T-helper 17 cell (primary cell): ENCODE measurements around the gene FN3KRP. TPM values are rescaled to one million over a fixed set of nuclear protein-coding genes. Genes with fewer than 3 reads are reported as not detected.
A peak's percentile ranks its signal among the peaks of the same experiment; 100 is the strongest.

Experiments used
- ATAC-seq: fragments of 150-1000 bp; cut with Tn5 transposase; 2 replicates; pipeline ENCODE4 v1.10.0; 2021; ENCODE audit warnings: mild to moderate bottlenecking, moderate library complexity
- DNase-seq, 3 donors: peaks; one replicate each; pipeline versions ENCODE4 v3.0.0 to v3.0.0-alpha.2; 2020 to 2021
- H3K9me3 ChIP-seq: one replicate; pipeline ENCODE4 v1.7.0; 2013; ENCODE audit warnings: low read length, mild to moderate bottlenecking; ENCODE audit not compliant: control insufficient read depth, poor library complexity, severe bottlenecking
- H3K27ac Mint-ChIP-seq: one replicate; pipeline ENCODE4 v1.8.0; 2022; ENCODE audit warnings: mild to moderate bottlenecking, moderate library complexity, mixed read lengths
- H3K27me3 Mint-ChIP-seq: one replicate; pipeline ENCODE4 v1.8.0; 2022; ENCODE audit warnings: mixed read lengths
- H3K36me3 Mint-ChIP-seq: one replicate; pipeline ENCODE4 v1.8.0; 2022; ENCODE audit warnings: low read depth, mixed read lengths
- H3K4me1 Mint-ChIP-seq: one replicate; pipeline ENCODE4 v1.8.0; 2022; ENCODE audit warnings: mild to moderate bottlenecking, mixed read lengths
- H3K4me3 Mint-ChIP-seq: one replicate; pipeline ENCODE4 v1.8.0; 2022; ENCODE audit warnings: mild to moderate bottlenecking, moderate library complexity, mixed read lengths
- total RNA-seq, 4 donors: library from RNA in 2 of 4; stranded (reverse) in 2 of 4; gene quantifications; one replicate each; pipeline ENCODE4 v1.2.3 and lab custom pipeline; 2022 to 2026

Gene FN3KRP, protein sequence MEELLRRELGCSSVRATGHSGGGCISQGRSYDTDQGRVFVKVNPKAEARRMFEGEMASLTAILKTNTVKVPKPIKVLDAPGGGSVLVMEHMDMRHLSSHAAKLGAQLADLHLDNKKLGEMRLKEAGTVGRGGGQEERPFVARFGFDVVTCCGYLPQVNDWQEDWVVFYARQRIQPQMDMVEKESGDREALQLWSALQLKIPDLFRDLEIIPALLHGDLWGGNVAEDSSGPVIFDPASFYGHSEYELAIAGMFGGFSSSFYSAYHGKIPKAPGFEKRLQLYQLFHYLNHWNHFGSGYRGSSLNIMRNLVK
- total RNA-seq, result 10 to 100 TPM; 24.5 to 31.3 TPM
- 21.5 to 25.1 reads per million in 2 donors for total RNA-seq (lab: John Stamatoyannopoulos, UW)

DNA sequence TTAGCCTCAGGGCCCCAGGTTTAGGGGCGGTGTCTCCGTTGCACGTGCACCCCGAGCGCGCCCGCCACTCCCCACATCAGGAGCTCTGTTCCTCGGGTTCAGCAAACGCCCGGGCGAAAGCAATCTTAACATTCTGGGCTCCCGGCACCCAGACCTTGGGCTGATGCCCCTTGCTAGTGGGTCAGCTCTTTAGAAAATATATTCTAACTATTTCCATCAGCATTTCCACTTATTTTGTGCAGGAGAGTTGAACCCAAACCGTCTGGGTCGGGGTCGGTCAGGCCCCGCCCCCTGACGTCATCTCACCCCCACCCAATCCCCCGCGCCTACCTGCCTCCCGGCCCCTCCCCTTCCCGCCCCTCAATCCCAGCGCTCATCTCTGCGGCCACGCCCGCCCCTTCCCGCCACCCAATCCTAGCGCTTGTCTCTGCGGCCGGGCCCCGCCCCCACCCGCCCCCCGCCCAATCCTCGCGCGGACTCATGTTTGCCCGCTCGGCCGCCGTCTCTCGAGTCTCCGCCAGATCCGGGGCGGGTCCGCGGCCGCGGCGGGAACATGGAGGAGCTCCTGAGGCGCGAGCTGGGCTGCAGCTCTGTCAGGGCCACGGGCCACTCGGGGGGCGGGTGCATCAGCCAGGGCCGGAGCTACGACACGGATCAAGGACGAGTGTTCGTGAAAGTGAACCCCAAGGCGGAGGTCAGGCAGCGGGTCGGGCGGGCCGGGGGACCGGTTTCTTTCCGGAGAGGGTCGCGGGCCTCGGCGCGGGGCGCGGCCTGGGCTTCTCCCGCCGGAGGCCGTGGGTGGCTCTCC, at the start of gene FN3KRP:
Gene FN3KRP (plus strand): TSS at position 504 of the 808 bp plus-strand sequence. CDS start 50 bp downstream, at position 554.
- peak within 1 kb of the TSS; percentile 91 for H3K27ac Mint-ChIP-seq
- peak; percentile 96 for ATAC-seq
- H3K9me3 ChIP-seq, result no peaks in the 10 kb centered on the region
- no peaks in the 10 kb centered on the region for H3K27me3 Mint-ChIP-seq
- peak within 1 kb of the TSS; percentile 95 for H3K4me3 Mint-ChIP-seq
- peak; percentile 82 to 91 (median 84) for DNase-seq
- H3K4me1 Mint-ChIP-seq, result peaks cover 14% of the 10 kb centered on the region
- H3K36me3 Mint-ChIP-seq, result peaks cover 5% of the 10 kb centered on the region

DNA sequence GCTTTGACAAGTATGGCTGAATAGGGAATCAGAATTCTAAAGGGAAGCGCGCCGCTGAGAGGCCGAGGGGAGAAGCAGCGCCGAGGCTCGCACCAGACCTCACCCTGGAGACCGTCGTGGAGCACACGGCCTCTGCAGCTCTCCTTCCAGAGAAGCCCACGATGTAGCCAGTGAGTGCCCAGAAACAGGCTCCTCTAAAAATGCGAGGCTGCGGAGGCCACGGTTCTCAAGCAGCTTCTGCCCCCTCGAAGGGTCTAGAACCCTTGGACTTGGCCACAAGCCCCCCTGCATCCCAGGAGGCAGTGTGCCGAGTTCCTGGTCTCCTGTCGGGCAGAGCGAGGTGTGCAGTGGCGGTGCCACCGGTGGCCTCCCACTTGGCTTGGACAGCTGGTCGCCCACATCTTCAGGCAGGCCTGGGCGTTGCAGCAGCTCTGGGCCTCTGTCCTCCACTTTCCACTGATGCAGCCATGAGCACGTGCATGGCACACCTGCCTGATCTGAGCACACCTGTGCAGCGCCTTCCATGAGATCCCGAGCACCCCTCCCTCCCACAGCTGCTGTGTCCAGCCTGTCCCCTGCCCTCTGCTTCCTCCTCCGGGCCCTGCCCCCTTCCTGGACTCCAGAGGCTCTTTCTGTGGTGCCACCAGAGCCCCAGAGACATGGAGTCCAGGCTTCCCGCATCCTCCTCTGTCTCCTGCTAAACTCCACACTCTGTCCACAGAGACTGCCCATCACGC, 49.4 kb upstream of the FN3KRP start:
- no peaks in the 10 kb centered on the region for H3K27me3 Mint-ChIP-seq
- H3K27ac Mint-ChIP-seq, result no peak overlapping the region
- no peaks in the 10 kb centered on the region for H3K9me3 ChIP-seq
- DNase-seq, result no peak
- peaks cover 12% of the 10 kb centered on the region for H3K4me1 Mint-ChIP-seq
- no peak overlapping the region for H3K4me3 Mint-ChIP-seq
- no peaks in the 10 kb centered on the region for H3K36me3 Mint-ChIP-seq
- ATAC-seq, result no peak

DNA sequence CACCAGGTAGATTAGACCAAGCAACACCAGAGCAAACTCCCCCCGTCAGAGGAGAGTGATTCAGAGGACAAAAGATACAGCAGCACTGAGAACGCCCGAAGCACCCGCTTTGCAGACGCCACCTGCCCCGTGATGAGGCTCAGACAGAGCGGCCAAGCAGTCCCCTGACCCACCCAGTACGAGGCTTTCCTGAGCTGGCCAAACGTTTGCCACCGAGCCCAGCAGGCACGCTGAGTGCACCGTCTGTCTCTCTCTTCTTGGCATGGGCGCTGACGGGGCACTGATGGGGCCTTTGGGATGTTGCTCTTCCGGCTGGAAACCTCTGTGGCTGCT, 48.9 kb upstream of the FN3KRP start:
- H3K27me3 Mint-ChIP-seq, result no peaks in the 10 kb centered on the region
- no peak overlapping the region for H3K27ac Mint-ChIP-seq

DNA sequence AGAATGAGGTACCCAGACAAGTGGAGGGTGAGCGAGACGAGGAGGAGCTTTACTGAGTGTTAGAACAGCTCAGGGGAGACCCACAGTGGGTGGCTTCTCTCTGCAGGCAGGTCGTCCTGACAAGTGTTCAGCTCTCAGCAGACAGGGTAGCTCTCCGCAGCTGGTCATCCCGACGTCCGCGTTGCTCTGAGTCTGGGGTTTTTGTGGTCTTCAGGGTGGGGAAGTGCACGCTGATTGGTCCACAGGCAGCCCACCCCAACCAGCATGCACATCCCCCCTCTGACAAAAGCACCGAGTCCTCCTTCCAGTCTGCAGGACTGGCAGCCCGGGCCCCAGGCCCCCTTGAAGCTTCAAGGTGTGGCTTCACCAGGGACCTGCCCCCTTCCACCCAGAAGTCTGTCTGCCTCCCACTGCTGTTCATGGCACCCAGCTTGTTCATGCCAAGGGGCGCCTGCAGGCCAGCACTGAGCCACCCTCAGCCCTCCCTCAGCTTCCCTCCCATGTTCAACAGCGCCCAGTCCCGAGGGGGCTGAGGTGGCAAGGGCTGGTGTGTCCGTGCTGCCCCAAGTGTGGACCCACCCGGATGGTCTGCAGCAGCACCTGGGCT, 48.4 kb upstream of the FN3KRP start:
- no peaks in the 10 kb centered on the region for H3K27me3 Mint-ChIP-seq
- peaks cover 15% of the 10 kb centered on the region for H3K4me1 Mint-ChIP-seq
- no peaks in the 10 kb centered on the region for H3K36me3 Mint-ChIP-seq
- ATAC-seq (no peak), DNase-seq (no peak)
- no peak overlapping the region for H3K27ac Mint-ChIP-seq
- no peak overlapping the region for H3K4me3 Mint-ChIP-seq
- no peaks in the 10 kb centered on the region for H3K9me3 ChIP-seq

More for the DNA sequence above, 48.9 kb upstream of the FN3KRP start:
- Mint-ChIP-seq H3K4me3 (no peak overlapping the region), H3K4me1 (peaks cover 14% of the 10 kb centered on the region), H3K36me3 (no peaks in the 10 kb centered on the region)
- no peaks in the 10 kb centered on the region for H3K9me3 ChIP-seq
- DNase-seq, result no peak
- ATAC-seq, result no peak

DNA sequence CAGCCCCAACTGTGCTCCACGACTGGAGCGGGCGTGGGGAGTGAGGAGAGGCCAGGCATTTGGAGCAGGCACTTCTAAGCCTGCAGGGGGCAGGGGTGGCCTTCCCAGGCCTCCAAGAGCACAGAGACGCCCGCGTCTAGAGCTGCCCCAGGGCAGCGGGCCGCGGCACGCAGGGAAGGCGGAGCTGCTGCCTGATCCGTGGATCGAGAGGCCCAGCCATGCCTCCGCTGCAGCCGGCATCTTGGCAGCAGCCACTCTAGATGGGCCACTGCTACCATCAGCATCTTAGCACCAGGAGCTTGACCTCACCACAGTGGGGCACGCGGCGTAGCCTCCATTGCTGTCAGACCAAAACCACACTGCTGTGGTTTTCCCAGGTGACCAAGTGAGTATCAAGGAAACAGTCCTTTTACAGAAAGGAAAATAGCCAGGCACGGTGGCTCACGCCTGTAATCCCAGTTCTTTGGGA, 47.8 kb upstream of the FN3KRP start:
- ATAC-seq (peak; percentile 81), DNase-seq (peak in 1 of 3 donors; percentile 22)
- H3K9me3 ChIP-seq, result no peaks in the 10 kb centered on the region
- Mint-ChIP-seq H3K4me1 (peaks cover 18% of the 10 kb centered on the region), H3K4me3 (no peak overlapping the region), H3K27ac (no peak overlapping the region), H3K27me3 (no peaks in the 10 kb centered on the region), H3K36me3 (no peaks in the 10 kb centered on the region)

DNA sequence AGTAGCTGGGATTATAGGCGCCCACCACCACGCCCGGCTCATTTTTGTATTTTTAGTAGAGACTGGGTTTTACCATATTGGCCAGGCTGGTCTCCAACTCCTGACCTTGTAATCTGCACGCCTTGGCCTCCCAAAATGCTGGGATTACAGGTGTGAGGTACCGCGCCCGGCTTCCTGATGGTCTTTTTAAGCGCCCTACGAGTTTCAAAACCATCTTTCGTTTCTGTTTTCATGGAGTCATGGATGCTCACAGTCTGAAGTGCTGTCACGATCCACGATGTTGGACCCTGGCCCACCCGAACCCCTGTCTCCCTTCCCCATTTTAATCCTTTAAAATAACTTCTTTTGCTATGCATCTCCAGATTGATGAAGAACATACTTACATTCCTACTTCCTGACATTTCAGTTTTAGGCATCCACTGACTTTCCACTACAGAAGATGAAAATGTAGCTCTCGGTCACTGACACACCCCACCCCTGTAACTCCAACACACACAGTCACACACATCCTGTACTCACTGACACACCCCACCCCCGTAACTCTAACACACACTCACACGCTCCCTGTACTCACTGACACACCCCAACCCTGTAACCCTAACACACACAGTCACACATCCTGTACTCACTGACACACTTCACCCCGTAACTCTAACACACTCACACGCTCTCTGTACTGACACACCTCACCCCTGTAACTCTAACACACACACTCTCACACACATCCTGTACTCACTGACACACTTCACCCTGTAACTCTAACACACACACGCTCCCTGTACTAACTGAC, 45.6 kb upstream of the FN3KRP start:
- Mint-ChIP-seq H3K4me1 (peaks cover 18% of the 10 kb centered on the region), H3K4me3 (no peak overlapping the region), H3K27ac (no peak overlapping the region), H3K36me3 (no peaks in the 10 kb centered on the region), H3K27me3 (no peaks in the 10 kb centered on the region)
- ATAC-seq (no peak), DNase-seq (no peak)
- H3K9me3 ChIP-seq, result no peaks in the 10 kb centered on the region

DNA sequence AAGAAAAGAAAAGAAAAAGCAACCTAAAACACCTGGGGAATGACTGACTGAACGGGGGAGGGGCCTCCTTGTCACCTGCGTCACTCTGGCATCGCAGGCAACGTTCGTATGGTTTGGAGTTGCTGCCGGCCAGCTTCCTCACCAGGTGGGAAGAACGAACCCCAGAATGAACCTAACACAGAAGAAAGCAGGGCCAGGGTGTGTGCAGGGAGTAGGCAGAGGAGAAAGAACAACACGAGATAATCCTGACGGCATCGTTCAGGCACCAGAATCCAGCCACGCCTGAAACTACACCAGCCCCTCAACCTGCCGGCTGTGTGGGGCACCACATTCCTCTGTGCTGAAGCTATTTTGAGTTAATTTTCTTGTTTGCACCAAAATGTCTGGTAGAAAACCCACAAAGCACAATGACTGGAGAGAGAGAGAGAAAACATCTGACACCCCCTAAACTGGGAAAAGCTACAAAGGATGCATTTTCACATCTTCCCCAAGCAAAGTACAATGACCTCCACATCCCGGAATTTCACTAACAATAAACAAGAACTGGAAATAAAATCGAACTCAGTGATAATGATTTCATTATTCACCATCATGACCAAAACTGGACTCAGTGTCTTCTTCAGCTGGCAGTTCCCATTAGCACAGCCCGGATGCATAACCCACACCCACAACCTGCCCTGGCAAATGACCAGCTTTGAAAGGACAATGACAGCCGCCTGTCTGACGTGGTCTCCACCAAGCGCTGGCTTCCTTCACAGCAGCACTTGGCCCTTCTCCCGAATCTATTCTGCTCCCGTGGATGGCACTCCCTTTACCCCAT, 41.6 kb upstream of the FN3KRP start:
- DNase-seq (no peak), ATAC-seq (no peak)
- Mint-ChIP-seq H3K4me1 (peaks cover 12% of the 10 kb centered on the region), H3K4me3 (no peak overlapping the region), H3K27me3 (no peaks in the 10 kb centered on the region), H3K27ac (no peak overlapping the region), H3K36me3 (no peaks in the 10 kb centered on the region)
- H3K9me3 ChIP-seq, result no peaks in the 10 kb centered on the region

DNA sequence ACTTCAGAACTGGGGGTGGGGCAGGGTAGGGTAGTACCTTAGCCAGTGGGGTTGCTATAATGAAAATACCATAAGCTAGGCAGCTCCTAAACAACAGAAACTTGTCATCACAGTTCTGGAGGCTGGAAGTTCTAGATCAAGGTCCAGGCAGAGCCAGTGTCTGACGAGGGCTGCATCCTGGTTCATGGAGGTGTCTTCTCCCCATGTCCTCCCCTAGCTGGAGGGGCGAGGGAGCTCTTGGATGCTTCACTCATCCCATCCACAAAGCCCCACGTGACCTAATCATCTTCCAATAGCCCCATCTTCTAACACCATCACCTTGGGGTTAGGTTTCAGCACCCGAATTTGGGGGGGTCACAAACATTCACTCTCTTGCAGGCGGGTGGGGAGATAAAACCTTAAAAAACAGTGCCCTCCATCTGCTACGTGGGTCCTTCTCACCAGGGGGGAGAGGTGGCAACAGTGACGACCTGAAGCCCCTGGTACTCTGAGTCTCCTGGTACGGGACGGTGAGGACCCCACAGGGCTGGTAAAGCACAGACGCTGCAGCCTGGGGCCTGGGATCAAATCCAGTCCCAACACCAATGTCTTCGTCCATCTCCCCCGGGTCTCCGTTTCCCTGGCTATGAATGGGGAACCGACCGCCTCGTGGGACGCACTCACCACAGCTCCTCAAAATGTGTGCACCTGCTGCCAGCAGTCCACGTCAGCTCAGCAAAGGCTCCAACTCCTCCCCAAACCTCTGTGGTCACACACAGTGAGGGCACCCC, 40.8 kb upstream of the FN3KRP start:
- Mint-ChIP-seq H3K4me1 (peaks cover 12% of the 10 kb centered on the region), H3K27me3 (no peaks in the 10 kb centered on the region), H3K4me3 (no peak overlapping the region), H3K27ac (no peak overlapping the region), H3K36me3 (no peaks in the 10 kb centered on the region)
- H3K9me3 ChIP-seq, result no peaks in the 10 kb centered on the region
- ATAC-seq, result no peak
- DNase-seq, result no peak

DNA sequence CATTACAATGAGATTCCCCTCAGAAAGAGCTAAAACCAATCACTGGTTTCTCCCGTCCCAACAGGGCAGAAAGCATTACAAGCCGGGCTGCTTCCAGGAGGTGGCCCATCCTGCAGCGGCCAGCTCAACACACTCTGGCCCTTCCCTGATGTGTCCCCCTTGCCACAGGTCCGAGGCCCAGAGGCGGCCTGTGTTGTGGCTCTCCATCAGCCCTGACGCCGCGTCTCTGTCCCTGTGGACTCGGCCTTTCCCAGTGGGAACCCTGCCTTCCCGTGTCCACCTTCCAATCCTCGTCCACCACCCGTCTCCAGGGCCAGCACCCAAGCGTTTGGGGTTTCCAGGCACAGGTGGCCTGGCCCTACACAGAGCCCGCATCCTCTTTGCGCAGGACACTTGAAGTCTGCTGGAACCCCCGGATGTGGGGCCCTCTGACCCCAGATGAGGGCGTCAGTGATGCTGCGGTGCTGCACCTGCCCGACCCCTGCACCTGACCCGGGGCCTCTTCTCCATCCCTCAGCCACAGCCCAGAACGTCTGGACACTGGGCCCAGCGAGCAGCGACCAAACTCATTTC, 39.1 kb upstream of the FN3KRP start:
- ATAC-seq (no peak), DNase-seq (no peak)
- Mint-ChIP-seq H3K4me1 (peaks cover 3% of the 10 kb centered on the region), H3K27ac (no peak overlapping the region), H3K36me3 (no peaks in the 10 kb centered on the region), H3K4me3 (peak overlapping the region; percentile 12), H3K27me3 (no peaks in the 10 kb centered on the region)
- H3K9me3 ChIP-seq, result no peaks in the 10 kb centered on the region

DNA sequence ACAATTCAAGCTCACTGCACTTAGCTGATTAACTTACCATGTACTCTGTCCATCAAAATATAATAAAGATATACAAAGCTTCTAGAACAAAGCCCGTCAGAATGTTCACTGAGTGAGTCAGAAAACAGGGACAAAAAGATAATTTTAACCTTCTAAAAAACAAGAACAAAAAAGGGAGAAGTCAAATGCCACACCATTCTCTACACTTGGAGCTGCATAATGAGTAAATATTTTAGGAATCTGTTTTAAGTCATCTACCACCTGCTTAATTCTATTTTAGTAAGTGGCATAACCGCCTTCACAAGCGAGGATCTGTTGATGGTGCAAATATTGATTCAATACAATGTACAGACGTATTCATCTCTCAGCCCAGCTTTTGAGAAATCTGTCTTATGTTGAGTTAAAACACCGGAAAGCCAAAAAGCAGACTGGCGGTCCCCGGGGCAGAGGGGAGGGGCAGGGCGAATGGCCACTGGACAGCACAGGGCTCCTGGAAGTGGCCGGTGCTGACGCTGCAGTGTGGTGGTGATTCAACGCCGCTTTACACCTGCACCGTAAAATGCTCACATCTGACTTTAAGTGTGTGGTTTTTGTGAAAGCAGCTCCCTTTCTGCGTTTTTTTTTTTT, 38.1 kb upstream of the FN3KRP start:
- ATAC-seq (no peak), DNase-seq (no peak)
- H3K36me3 Mint-ChIP-seq, result no peaks in the 10 kb centered on the region
- no peaks in the 10 kb centered on the region for H3K9me3 ChIP-seq
- no peaks in the 10 kb centered on the region for H3K27me3 Mint-ChIP-seq
- H3K4me3 Mint-ChIP-seq, result no peak overlapping the region
- H3K4me1 Mint-ChIP-seq, result peaks cover under 1% of the 10 kb centered on the region
- H3K27ac Mint-ChIP-seq, result no peak overlapping the region
